ENCODE measurements around the gene PHC2. TPM values are rescaled to one million over a fixed set of nuclear protein-coding genes. Genes with fewer than 3 reads are reported as not detected.

Gene PHC2
- total RNA-seq, 1 experiment from 2014 or later, result 9.4 TPM

GRCh38 chr1:33428661-33429060 is 2.2 kb downstream of the PHC2 start:
- Histone ChIP-seq H2AK5ac (ENCODE audit: insufficient read length, low read length) (no peak overlapping the region), H3K18ac (ENCODE audit: insufficient read length, low read depth, low read length) (no peak overlapping the region), H4K20me1 (ENCODE audit: control insufficient read depth, insufficient read depth, insufficient read length) (no peaks in the 10 kb centered on the region), H2BK20ac (ENCODE audit: low read depth, low read length, poor library complexity, severe bottlenecking) (no peak overlapping the region), H4K5ac (ENCODE audit: insufficient read length, low read depth, low read length) (no peak overlapping the region), H3T11ph (ENCODE audit: low read length) (no peak overlapping the region), H3K27ac (ENCODE audit: insufficient read length, low read depth, low read length) (no peak overlapping the region), H3K4me2 (ENCODE audit: insufficient read depth, insufficient read length, low read length) (no peak overlapping the region), H2AFZ (ENCODE audit: low read length) (no peak overlapping the region), H3K9me3 (ENCODE audit: control insufficient read depth, low read depth, low read length) (no peaks in the 10 kb centered on the region), H4K8ac (replicated peaks; ENCODE audit: insufficient read length, low read depth, low read length) (no peak overlapping the region), H3K4me1 (ENCODE audit: insufficient read depth, low read length) (peaks cover 4% of the 10 kb centered on the region; the same call in 1 of the 2 replicates), H3K27me3 (ENCODE audit: insufficient read depth, low read length) (peaks cover 7% of the 10 kb centered on the region; the same call in 1 of the 2 replicates), H3K23me2 (ENCODE audit: insufficient read length, low read depth, low read length, poor library complexity, severe bottlenecking) (peaks cover 6% of the 10 kb centered on the region), H3K14ac (ENCODE audit: insufficient read depth, low read length) (no peak overlapping the region), H2BK120ac (ENCODE audit: low read depth, low read length, poor library complexity, severe bottlenecking) (no peak overlapping the region), H2BK5ac (ENCODE audit: insufficient read length, low read length) (no peak overlapping the region), H3K79me1 (ENCODE audit: insufficient read depth, low read depth, low read length, poor library complexity, severe bottlenecking) (no peaks in the 10 kb centered on the region), H3K79me2 (ENCODE audit: insufficient read depth, low read length) (no peaks in the 10 kb centered on the region), H2BK15ac (ENCODE audit: low read depth, low read length) (no peak overlapping the region), H4K91ac (ENCODE audit: insufficient read length, low read depth, low read length) (no peak overlapping the region), H3K23ac (ENCODE audit: insufficient read length, low read depth, low read length) (no peak overlapping the region), H3K9ac (ENCODE audit: extremely low read depth, insufficient read length, low read length) (no peak overlapping the region), H2BK12ac (ENCODE audit: insufficient read length, low read depth, low read length) (no peak overlapping the region), H3K4ac (ENCODE audit: low read depth, low read length) (no peak overlapping the region), H3K56ac (ENCODE audit: insufficient read length, low read depth, low read length) (no peak overlapping the region)
- WGBS (ENCODE audit: extremely low coverage, insufficient read length, low lambda C conversion rate), result no CpG with 5 or more reads among the region's 2 CpGs
- no peaks in the 10 kb centered on the region for H3K36me3 Mint-ChIP-seq (ENCODE audit: insufficient read depth in 1 of 3, low read depth in 3 of 3)
- no peaks in the 10 kb centered on the region for H3K9me3 Mint-ChIP-seq
- no peak for TF ChIP-seq CTCF (conservative IDR thresholded peaks at IDR 0.05)
- no peak overlapping the region for H3K4me3 Mint-ChIP-seq
- H3K4me1 Mint-ChIP-seq, result peaks cover 11% of the 10 kb centered on the region in 2 experiments
- H3K27me3 Mint-ChIP-seq (ENCODE audit: low read depth), result peaks cover 10% of the 10 kb centered on the region
- DNase-seq, result no peak
- H3K27ac Mint-ChIP-seq, result no peak overlapping the region

Data from H9 (cell line).